ENCODE measurements around the gene SUMO4. TPM values are rescaled to one million over a fixed set of nuclear protein-coding genes. Genes with fewer than 3 reads are reported as not detected.

Gene SUMO4
- total RNA-seq, 4 donors from 2014 or later: 1.5 to 28.1 (median 8.1) TPM

- in situ Hi-C loops (cut with MboI; ENCODE audit: low pct_ligation_motif_present in 1 of 4, low pct_unique_long_range_greater_than_20kb in 1 of 4, low sequenced_read_pairs in 3 of 4) (loop anchor here in 2 of 4 donors (5.0 to 25.0 kb wide), 4 partner anchors 241 to 866 kb away; no protein-coding TSS in a partner anchor), intact Hi-C loops (cut with DNase I; ENCODE audit: low total_unique reads) (loop anchor here (5.0 kb wide), 2 partner anchors 346 to 391 kb away; no protein-coding TSS in a partner anchor)
- no peaks in the 10 kb centered on the region for H3K36me3 ChIP-seq
- TF ChIP-seq CTCF (IDR thresholded peaks at IDR 0.05) (no peak), POLR2AphosphoS5 (IDR thresholded peaks at IDR 0.05) (no peak), EP300 (IDR thresholded peaks at IDR 0.05; ENCODE audit: low read depth) (no peak), POLR2A (IDR thresholded peaks at IDR 0.05) (no peak)
- H3K9me3 ChIP-seq: no peaks in the 10 kb centered on the region
- H3K4me1 ChIP-seq: peaks cover 0 to 16% (median 6%) of the 10 kb centered on the region in 4 donors
- DNase-seq: no peak
- no peak overlapping the region for H3K27ac ChIP-seq
- H3K27me3 ChIP-seq: no peaks in the 10 kb centered on the region
- 94% methylated on average over 4 of the region's 4 CpGs; no CpG with 5 or more reads in 1 of the 2 donors for WGBS, 2 donors (ENCODE audit: low coverage in 1 of 2)
- H3K4me3 ChIP-seq: no peak overlapping the region
Measured at GRCh38 chr6:149428606-149429005, 28.5 kb downstream of the SUMO4 start.

- in situ Hi-C loops (cut with MboI; ENCODE audit: low pct_ligation_motif_present in 1 of 4, low pct_unique_long_range_greater_than_20kb in 1 of 4, low sequenced_read_pairs in 3 of 4): loop anchor here (5.0 to 25.0 kb wide), 7 partner anchors 85 to 867 kb away; no protein-coding TSS in a partner anchor
- intact Hi-C loops (cut with DNase I; ENCODE audit: low total_unique reads): loop anchor here (5.0 kb wide), 3 partner anchors 347 to 402 kb away; no protein-coding TSS in a partner anchor
- peaks cover 0 to 16% (median 3%) of the 10 kb centered on the region in 4 donors for H3K4me1 ChIP-seq
- no peak for DNase-seq
- 87 to 90% methylated on average over 22 to 26 of the region's 26 CpGs for WGBS, 2 donors (ENCODE audit: low coverage in 1 of 2)
- H3K27me3 ChIP-seq: no peaks in the 10 kb centered on the region
- no peak for TF ChIP-seq CTCF (IDR thresholded peaks at IDR 0.05)
- no peak for TF ChIP-seq POLR2A (IDR thresholded peaks at IDR 0.05)
- no peak for TF ChIP-seq EP300 (IDR thresholded peaks at IDR 0.05; ENCODE audit: low read depth)
- no peak for TF ChIP-seq POLR2AphosphoS5 (IDR thresholded peaks at IDR 0.05)
- H3K36me3 ChIP-seq: no peaks in the 10 kb centered on the region
- no peak overlapping the region for H3K4me3 ChIP-seq
- no peaks in the 10 kb centered on the region for H3K9me3 ChIP-seq
- no peak overlapping the region for H3K27ac ChIP-seq
Measured at GRCh38 chr6:149429427-149430360, 29.6 kb downstream of the SUMO4 start.

GRCh38 chr6:149431905-149432775 lies 32.1 kb downstream of the SUMO4 start:
- intact Hi-C loops (cut with DNase I; ENCODE audit: low total_unique reads) (loop anchor here (5.0 kb wide), 1 partner anchor 405 kb away; no protein-coding TSS in a partner anchor), in situ Hi-C loops (cut with MboI; ENCODE audit: low pct_ligation_motif_present in 1 of 4, low pct_unique_long_range_greater_than_20kb in 1 of 4, low sequenced_read_pairs in 3 of 4) (loop anchor here (5.0 to 25.0 kb wide), 6 partner anchors 83 to 870 kb away; no protein-coding TSS in a partner anchor)
- H3K27me3 ChIP-seq: no peaks in the 10 kb centered on the region
- peaks cover 0 to 16% (median 3%) of the 10 kb centered on the region in 4 donors for H3K4me1 ChIP-seq
- peak overlapping the region in 1 of 4 donors; percentile 42 for H3K27ac ChIP-seq
- peak; percentile 93 for DNase-seq
- TF ChIP-seq EP300 (IDR thresholded peaks at IDR 0.05; ENCODE audit: low read depth): no peak
- TF ChIP-seq CTCF (IDR thresholded peaks at IDR 0.05): peak; percentile 94 to 97 (median 96)
- H3K9me3 ChIP-seq: no peaks in the 10 kb centered on the region
- H3K4me3 ChIP-seq: no peak overlapping the region
- 31 to 60% methylated on average over 7 to 19 of the region's 19 CpGs for WGBS, 2 donors (ENCODE audit: low coverage in 1 of 2)
- no peaks in the 10 kb centered on the region for H3K36me3 ChIP-seq

Data from transverse colon (tissue), 4 donors.